NCI-H2227 (cell line): ENCODE results near the gene SIK3.

Experiments used
- DNase-seq: peaks from one replicate; lab custom pipeline; 2025; ENCODE audit not compliant: unreplicated experiment; lab: John Stamatoyannopoulos, UW

SIK3 gene

GRCh38 chr11:116901964-116902688, 196.1 kb downstream of the SIK3 start:
- no peak for DNase-seq

GRCh38 chr11:116901211-116901610, 197.0 kb downstream of the SIK3 start:
- no peak for DNase-seq

- no peak for DNase-seq
These were observed 202.0 kb downstream of the SIK3 start for GRCh38 chr11:116896211-116896610.

- no peak for DNase-seq
These were observed 203.0 kb downstream of the SIK3 start for GRCh38 chr11:116895048-116895757.

- no peak for DNase-seq
These were observed 204.3 kb downstream of the SIK3 start for GRCh38 chr11:116893906-116894305.

GRCh38 chr11:116893437-116893836, 204.8 kb downstream of the SIK3 start:
- DNase-seq: no peak

- DNase-seq: no peak
These were observed 205.9 kb downstream of the SIK3 start for GRCh38 chr11:116892374-116892773.

GRCh38 chr11:116891746-116892145, 206.5 kb downstream of the SIK3 start:
- DNase-seq: no peak

GRCh38 chr11:116890607-116891006, 207.6 kb downstream of the SIK3 start:
- DNase-seq: no peak

- DNase-seq: no peak
These were observed 208.0 kb downstream of the SIK3 start for GRCh38 chr11:116890193-116890592.

GRCh38 chr11:116888884-116889549, 209.2 kb downstream of the SIK3 start:
- DNase-seq: no peak

GRCh38 chr11:116888024-116888423, 210.2 kb downstream of the SIK3 start:
- no peak for DNase-seq

- DNase-seq: no peak
These were observed 212.1 kb downstream of the SIK3 start for GRCh38 chr11:116885951-116886655.

GRCh38 chr11:116882386-116882785, 215.8 kb downstream of the SIK3 start:
- DNase-seq: no peak

- DNase-seq: no peak
These were observed 217.1 kb downstream of the SIK3 start for GRCh38 chr11:116881143-116881542.

- peak; percentile 60 for DNase-seq
These were observed 218.2 kb downstream of the SIK3 start for GRCh38 chr11:116879800-116880625.

GRCh38 chr11:116876656-116877055, 221.6 kb downstream of the SIK3 start:
- no peak for DNase-seq

GRCh38 chr11:116875194-116875593, 223.0 kb downstream of the SIK3 start:
- no peak for DNase-seq

GRCh38 chr11:116874251-116874650, 224.0 kb downstream of the SIK3 start:
- no peak for DNase-seq

- no peak for DNase-seq
These were observed 224.8 kb downstream of the SIK3 start for GRCh38 chr11:116873381-116873780.

- no peak for DNase-seq
These were observed 227.0 kb downstream of the SIK3 start for GRCh38 chr11:116871248-116871647.
